Inflammatory macrophage treated with lipopolysaccharide for 1 hour (primary cell): Measurements from ENCODE around the gene NEK8.

Experiments used
- DNase-seq, 2 donors: peaks; one replicate each; pipeline ENCODE4 v3.0.0-alpha.2; 2020 to 2022

Gene NEK8

GRCh38 chr17:28728364-28729200 lies at the start of gene NEK8:
TSS of gene NEK8 (plus strand) at chr17:28728788. CDS start at chr17:28728814, 26 bp downstream.
- DNase-seq = peak; percentile 94 to 99

- no peak for DNase-seq
Observed at GRCh38 chr17:28682655-28683054, 45.9 kb upstream of the NEK8 start.

- DNase-seq = no peak
Observed at GRCh38 chr17:28684963-28685362, 43.6 kb upstream of the NEK8 start.

GRCh38 chr17:28685366-28685765 lies 43.2 kb upstream of the NEK8 start:
- DNase-seq = no peak

GRCh38 chr17:28686296-28686695 lies 42.3 kb upstream of the NEK8 start:
- no peak for DNase-seq

GRCh38 chr17:28688481-28688880 lies 40.1 kb upstream of the NEK8 start:
- no peak for DNase-seq

- DNase-seq = no peak
Observed at GRCh38 chr17:28689011-28689410, 39.6 kb upstream of the NEK8 start.

- no peak for DNase-seq
Observed at GRCh38 chr17:28693869-28694268, 34.7 kb upstream of the NEK8 start.

GRCh38 chr17:28698253-28698941 lies 30.2 kb upstream of the NEK8 start:
- DNase-seq = no peak

- no peak for DNase-seq
Observed at GRCh38 chr17:28700278-28700677, 28.3 kb upstream of the NEK8 start.

- DNase-seq = no peak
Observed at GRCh38 chr17:28700830-28701492, 27.6 kb upstream of the NEK8 start.

- no peak for DNase-seq
Observed at GRCh38 chr17:28702026-28702751, 26.4 kb upstream of the NEK8 start.

GRCh38 chr17:28702752-28703150 lies 25.8 kb upstream of the NEK8 start:
- no peak for DNase-seq

- no peak for DNase-seq
Observed at GRCh38 chr17:28703552-28704218, 24.9 kb upstream of the NEK8 start.

GRCh38 chr17:28704219-28704858 lies 24.2 kb upstream of the NEK8 start:
- DNase-seq = no peak

- no peak for DNase-seq
Observed at GRCh38 chr17:28705074-28705659, 23.4 kb upstream of the NEK8 start.

- no peak for DNase-seq
Observed at GRCh38 chr17:28705728-28706334, 22.8 kb upstream of the NEK8 start.

- DNase-seq = no peak
Observed at GRCh38 chr17:28706471-28707338, 21.9 kb upstream of the NEK8 start.

- no peak for DNase-seq
Observed at GRCh38 chr17:28707339-28707720, 21.3 kb upstream of the NEK8 start.
